ENCODE data around the gene CORO6.

DNA sequence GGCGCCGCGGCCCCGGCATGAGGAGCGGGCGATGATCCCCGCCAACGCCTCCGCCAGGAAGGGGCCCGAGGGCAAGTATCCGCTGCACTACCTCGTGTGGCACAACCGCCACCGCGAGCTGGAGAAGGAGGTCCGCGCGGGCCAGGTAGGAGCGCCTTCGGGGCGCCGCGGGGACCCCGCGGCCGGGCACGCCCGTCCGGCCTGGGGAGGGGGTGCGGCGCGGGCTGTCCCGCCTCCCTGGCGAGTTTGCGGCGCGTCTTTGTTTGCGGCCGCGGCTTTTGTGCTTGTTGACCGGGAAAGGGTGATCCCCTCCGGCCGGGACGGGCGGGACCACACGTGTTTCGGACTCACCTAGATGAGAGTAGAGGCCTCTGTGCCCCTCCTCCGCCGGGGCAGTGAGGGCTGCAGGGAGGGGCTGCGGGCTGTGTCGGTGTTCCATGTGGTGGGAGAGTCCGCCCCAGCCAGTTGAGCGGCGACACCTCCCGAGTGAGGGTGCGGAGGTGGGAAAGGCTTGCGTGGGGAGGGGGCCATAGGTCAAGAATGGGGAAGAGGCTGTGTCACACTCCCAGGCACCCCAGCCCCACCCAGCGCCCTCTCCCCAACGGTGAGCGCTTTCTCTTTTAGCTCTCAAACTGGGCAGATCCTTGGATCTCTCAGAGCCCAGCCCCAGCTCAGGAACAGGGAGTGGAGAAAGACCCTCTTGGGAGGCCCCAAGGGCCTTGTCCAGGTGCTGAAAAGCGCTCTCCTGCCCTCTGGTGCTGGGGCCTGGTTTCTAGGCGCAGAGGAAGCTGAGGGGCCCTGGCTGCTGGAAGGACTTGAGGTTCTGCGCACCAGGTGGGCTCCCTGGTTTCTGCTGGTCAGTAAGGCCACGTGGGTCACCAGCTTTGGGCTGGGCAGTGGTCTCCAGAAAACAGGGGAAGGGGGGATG is 28.9 kb downstream of the CORO6 start:
- TF ChIP-seq, protein P1, sequence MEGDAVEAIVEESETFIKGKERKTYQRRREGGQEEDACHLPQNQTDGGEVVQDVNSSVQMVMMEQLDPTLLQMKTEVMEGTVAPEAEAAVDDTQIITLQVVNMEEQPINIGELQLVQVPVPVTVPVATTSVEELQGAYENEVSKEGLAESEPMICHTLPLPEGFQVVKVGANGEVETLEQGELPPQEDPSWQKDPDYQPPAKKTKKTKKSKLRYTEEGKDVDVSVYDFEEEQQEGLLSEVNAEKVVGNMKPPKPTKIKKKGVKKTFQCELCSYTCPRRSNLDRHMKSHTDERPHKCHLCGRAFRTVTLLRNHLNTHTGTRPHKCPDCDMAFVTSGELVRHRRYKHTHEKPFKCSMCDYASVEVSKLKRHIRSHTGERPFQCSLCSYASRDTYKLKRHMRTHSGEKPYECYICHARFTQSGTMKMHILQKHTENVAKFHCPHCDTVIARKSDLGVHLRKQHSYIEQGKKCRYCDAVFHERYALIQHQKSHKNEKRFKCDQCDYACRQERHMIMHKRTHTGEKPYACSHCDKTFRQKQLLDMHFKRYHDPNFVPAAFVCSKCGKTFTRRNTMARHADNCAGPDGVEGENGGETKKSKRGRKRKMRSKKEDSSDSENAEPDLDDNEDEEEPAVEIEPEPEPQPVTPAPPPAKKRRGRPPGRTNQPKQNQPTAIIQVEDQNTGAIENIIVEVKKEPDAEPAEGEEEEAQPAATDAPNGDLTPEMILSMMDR (optimal IDR thresholded peaks at IDR 0.05 in 1 of 3, IDR thresholded peaks at IDR 0.05 in 1 of 3, conservative IDR thresholded peaks at IDR 0.05 in 1 of 3; ENCODE audit: extremely low read depth in 1 of 3, insufficient read depth in 2 of 3, low read length in 3 of 3): peak; percentile 27 to 57 (median 37)
- TF ChIP-seq EZH2 (IDR thresholded peaks at IDR 0.05; ENCODE audit: low read length): no peak

Measured in keratinocyte (primary cell).